ENCODE data around the gene PLK3. TPM values are rescaled to one million over a fixed set of nuclear protein-coding genes. Genes with fewer than 3 reads are reported as not detected.

PLK3 gene
- total RNA-seq, 1 donor from 2014 or later, result 77.8 TPM

GRCh38 chr1:44826375-44827196 lies 26.4 kb downstream of the PLK3 start:
- intact Hi-C loops (cut with micrococcal nuclease), result no loop called here

- intact Hi-C loops (cut with micrococcal nuclease), result no loop called here
Measured at GRCh38 chr1:44827197-44828002, 27.2 kb downstream of the PLK3 start.

- intact Hi-C loops (cut with micrococcal nuclease), result no loop called here
Measured at GRCh38 chr1:44828003-44828651, 27.9 kb downstream of the PLK3 start.

- intact Hi-C loops (cut with micrococcal nuclease), result no loop called here
Measured at GRCh38 chr1:44828841-44829440, 28.8 kb downstream of the PLK3 start.

- intact Hi-C loops (cut with micrococcal nuclease), result no loop called here
Measured at GRCh38 chr1:44829506-44830384, 29.6 kb downstream of the PLK3 start.

GRCh38 chr1:44830900-44831304 lies 30.7 kb downstream of the PLK3 start:
- intact Hi-C loops (cut with micrococcal nuclease), result no loop called here

GRCh38 chr1:44831516-44831915 lies 31.3 kb downstream of the PLK3 start:
- intact Hi-C loops (cut with micrococcal nuclease), result no loop called here

- intact Hi-C loops (cut with micrococcal nuclease), result no loop called here
Measured at GRCh38 chr1:44832056-44832705, 32.0 kb downstream of the PLK3 start.

- intact Hi-C loops (cut with micrococcal nuclease), result no loop called here
Measured at GRCh38 chr1:44834328-44834727, 34.2 kb downstream of the PLK3 start.

GRCh38 chr1:44835738-44836675 lies 35.8 kb downstream of the PLK3 start:
- intact Hi-C loops (cut with micrococcal nuclease), result loop anchor here (1.0 to 5.0 kb wide), 4 partner anchors 39 to 464 kb away; partner anchors contain the start of genes EIF2B3 and HECTD3

GRCh38 chr1:44838294-44838693 lies 38.1 kb downstream of the PLK3 start:
- intact Hi-C loops (cut with micrococcal nuclease), result loop anchor here (5.0 kb wide), 1 partner anchor 41 kb away; no protein-coding TSS in a partner anchor

- intact Hi-C loops (cut with micrococcal nuclease), result loop anchor here (5.0 kb wide), 1 partner anchor 42 kb away; no protein-coding TSS in a partner anchor
Measured at GRCh38 chr1:44839576-44839975, 39.4 kb downstream of the PLK3 start.

GRCh38 chr1:44842486-44842861 lies 42.3 kb downstream of the PLK3 start:
- intact Hi-C loops (cut with micrococcal nuclease), result no loop called here

GRCh38 chr1:44842862-44843655 lies 42.9 kb downstream of the PLK3 start, which contains the start of gene PTCH2:
TSS of gene PTCH2 (minus strand) at chr1:44843253. CDS start at chr1:44842932, 321 bp downstream.
- intact Hi-C loops (cut with micrococcal nuclease), result no loop called here

- intact Hi-C loops (cut with micrococcal nuclease), result no loop called here
Measured at GRCh38 chr1:44846985-44847384, 46.8 kb downstream of the PLK3 start.

- intact Hi-C loops (cut with micrococcal nuclease), result no loop called here
Measured at GRCh38 chr1:44847845-44848244, 47.7 kb downstream of the PLK3 start.

- intact Hi-C loops (cut with micrococcal nuclease), result no loop called here
Measured at GRCh38 chr1:44848456-44849181, 48.4 kb downstream of the PLK3 start.

Measured in T-helper 2 cell treated with Interferon-gamma antibody and Interleukin-4, amounts not matched to agents 100 ng/mL and 5 ng/mL, for 36 hours (primary cell).